Activated CD8-positive, alpha-beta memory T cell treated with anti-CD3 and anti-CD28 coated beads for 36 hours (primary cell): Measurements from ENCODE around the gene PPP1R15B. TPM values are rescaled to one million over a fixed set of nuclear protein-coding genes. Genes with fewer than 3 reads are reported as not detected.

Experiments used
- CTCF ChIA-PET: fragments of 350-600 bp; sonication (Branson Sonifier 250); formaldehyde crosslinking; loops from one replicate; lab custom pipeline; 2021; ENCODE audit warnings: antibody characterized with exemption; lab: Charles Lee
- POLR2A ChIA-PET: fragments of 350-600 bp; sonication (Branson Sonifier 250); formaldehyde crosslinking; loops from one replicate; lab custom pipeline; 2021; ENCODE audit warnings: antibody characterized with exemption; lab: Charles Lee
- total RNA-seq, 2 experiments: library from RNA; stranded (reverse); gene quantifications; one replicate each; pipeline ENCODE4 v1.2.3, GENCODE V29; 2021

PPP1R15B gene
- total RNA-seq, 2 experiments from 2014 or later = 72.8 to 75.8 TPM

DNA sequence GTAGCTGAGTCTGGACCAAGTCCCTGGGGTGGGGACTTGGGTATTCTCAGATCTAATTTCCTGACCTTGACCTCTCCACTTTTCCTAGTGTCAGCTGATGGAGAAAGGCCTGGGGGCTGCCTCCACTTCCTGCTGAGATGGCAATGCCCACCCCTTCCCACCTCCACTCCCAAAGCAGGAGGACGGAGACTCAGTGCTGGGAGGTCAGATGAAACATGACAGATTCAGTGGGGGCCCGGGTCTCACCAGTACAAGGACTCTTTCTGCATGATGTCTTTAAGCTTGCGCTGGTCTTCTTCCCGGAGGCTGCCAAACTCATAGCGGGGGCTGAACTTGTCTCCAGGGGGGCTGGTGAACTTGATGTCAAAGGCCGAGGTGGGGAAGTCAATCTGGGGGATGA is 35.6 kb upstream of the PPP1R15B start:
- POLR2A ChIA-PET = no interaction called here
- CTCF ChIA-PET = interaction anchor here (0.7 to 27.3 kb wide), 6 partner anchors 21 to 285 kb away, joined by 3 to 397 read pairs (median 3); partner anchors contain the start of gene PIK3C2B

DNA sequence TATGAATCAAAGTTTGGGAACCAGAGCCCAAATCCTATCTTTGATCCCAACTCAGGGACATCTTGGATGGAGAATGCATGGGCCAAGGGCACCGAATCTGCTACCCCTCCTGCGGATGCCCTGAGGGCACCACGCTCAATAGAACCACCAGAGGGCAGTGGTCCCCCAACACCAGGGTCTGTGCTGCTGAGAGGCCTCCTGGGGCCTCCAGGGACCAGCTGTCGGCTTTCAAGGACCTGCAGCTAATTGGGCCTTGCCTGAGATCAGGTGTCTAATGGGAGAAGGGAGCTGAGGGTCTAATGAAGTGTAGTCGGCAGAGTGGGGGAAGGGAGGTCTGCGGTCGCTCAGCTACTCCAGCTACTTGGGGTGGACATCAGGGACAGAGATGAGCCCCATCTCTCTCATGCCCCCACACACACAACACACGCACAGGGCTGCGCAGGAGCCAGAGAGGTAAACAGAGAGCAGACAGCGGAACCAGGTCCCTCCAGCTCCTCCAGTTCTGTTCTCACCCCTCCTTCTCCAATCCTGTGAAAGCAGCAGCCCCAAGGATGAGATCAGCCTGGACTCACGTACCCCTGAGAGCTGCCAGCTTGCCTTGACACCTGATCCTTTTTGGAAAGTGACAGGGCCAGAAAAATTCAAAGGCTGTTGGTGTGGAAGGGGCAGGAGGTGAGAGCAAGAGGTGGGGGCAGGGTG is 34.9 kb upstream of the PPP1R15B start:
- POLR2A ChIA-PET = interaction anchor here (0.9 kb wide), 1 partner anchor 48 kb away, joined by 4 read pairs; the partner anchor contains the start of gene PIK3C2B
- CTCF ChIA-PET = interaction anchor here (0.7 to 27.3 kb wide), 15 partner anchors 12 to 284 kb away, joined by 3 to 397 read pairs (median 4); partner anchors contain the start of gene PIK3C2B

DNA sequence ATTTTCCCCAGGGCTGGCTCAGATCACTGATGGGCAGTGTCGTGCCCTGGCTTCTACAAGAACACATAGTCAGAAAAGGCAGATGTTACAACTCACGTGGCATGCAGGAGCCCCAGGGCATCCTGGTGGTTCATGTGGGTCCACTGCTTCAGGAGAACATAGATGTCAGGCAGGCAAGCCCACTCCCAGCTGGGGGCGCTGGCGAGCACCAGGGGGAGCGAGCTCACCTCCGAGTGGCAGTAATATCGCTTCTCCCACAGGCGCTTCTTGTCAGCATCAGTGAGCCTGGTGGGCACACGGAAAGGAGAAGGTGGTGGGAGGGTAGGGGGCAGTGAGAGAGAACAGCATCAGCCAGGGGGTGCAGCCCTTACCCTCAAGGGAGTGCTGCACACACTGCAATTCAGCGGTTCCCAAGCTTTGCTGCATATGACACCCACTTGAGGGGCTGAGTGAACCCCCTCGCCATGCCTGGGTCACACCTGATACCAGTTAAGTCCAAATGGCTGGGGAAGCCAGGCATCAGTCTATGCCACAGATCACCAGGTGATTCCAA is 34.3 kb upstream of the PPP1R15B start:
- POLR2A ChIA-PET = interaction anchor here (0.9 kb wide), 1 partner anchor 48 kb away, joined by 4 read pairs; the partner anchor contains the start of gene PIK3C2B
- CTCF ChIA-PET = interaction anchor here (0.8 to 27.3 kb wide), 14 partner anchors 11 to 283 kb away, joined by 3 to 397 read pairs (median 4); partner anchors contain the start of gene PIK3C2B

DNA sequence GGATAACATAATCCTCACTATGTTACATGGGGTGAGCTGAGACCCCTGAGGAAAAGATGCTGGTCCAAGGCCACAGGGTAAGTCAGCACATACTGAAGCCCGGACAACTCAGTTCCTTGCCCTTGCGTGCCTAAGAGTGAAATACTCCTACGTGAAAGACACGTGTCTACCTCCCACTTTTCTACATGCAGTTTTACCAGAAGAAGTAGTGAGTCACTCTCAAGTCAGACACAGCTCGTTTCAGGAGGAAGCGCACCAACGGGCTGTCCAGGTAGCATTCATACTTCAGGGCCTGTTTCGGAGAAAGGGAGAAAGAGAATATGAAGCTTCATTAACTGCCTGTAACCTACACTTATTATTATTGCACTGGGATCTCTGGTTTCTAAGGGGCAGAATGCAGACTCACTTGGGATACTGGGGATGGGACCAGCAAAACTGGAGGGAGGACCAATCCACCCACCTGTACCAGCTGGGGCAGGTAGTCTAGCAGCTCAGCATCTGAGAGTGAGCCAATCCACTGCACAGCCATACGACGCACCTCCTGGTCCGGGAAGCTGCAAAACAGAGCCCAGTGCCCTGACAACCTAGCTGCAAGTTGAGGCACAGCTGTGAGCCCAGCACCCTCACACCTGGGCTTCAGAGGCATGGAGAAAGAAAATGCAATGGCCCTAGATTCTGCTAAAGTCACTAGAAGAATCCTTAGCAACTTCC is 32.4 kb upstream of the PPP1R15B start:
- CTCF ChIA-PET = interaction anchor here (0.8 to 27.3 kb wide), 5 partner anchors 9 to 55 kb away, joined by 3 to 397 read pairs (median 3); partner anchors contain the start of gene PIK3C2B
- POLR2A ChIA-PET = interaction anchor here (2.3 kb wide), 2 partner anchors 50 to 62 kb away, joined by 12 read pairs; partner anchors contain the start of gene PIK3C2B

DNA sequence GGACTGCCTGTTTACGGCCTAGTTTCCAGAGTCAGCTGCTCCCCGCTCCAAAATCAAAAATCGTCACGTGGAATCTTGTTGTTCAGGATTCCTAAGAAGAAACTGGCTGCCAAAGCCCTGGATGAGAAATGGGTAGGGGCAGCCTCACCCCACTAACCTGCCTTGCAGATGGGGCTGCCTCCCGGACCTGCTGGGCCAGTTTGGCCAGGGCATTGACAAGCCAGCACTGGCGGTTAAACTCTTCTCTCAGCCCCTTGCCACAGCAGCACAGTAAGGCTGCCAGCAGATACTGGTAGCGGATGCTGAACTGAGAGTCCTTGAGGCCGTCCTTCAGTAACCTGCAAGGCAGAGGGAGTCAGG is 31.6 kb upstream of the PPP1R15B start:
- ChIA-PET CTCF (interaction anchor here (0.6 to 27.3 kb wide), 6 partner anchors 10 to 56 kb away, joined by 3 to 397 read pairs (median 4); partner anchors contain the start of gene PIK3C2B), POLR2A (interaction anchor here (2.3 kb wide), 2 partner anchors 51 to 63 kb away, joined by 12 read pairs; partner anchors contain the start of gene PIK3C2B)

DNA sequence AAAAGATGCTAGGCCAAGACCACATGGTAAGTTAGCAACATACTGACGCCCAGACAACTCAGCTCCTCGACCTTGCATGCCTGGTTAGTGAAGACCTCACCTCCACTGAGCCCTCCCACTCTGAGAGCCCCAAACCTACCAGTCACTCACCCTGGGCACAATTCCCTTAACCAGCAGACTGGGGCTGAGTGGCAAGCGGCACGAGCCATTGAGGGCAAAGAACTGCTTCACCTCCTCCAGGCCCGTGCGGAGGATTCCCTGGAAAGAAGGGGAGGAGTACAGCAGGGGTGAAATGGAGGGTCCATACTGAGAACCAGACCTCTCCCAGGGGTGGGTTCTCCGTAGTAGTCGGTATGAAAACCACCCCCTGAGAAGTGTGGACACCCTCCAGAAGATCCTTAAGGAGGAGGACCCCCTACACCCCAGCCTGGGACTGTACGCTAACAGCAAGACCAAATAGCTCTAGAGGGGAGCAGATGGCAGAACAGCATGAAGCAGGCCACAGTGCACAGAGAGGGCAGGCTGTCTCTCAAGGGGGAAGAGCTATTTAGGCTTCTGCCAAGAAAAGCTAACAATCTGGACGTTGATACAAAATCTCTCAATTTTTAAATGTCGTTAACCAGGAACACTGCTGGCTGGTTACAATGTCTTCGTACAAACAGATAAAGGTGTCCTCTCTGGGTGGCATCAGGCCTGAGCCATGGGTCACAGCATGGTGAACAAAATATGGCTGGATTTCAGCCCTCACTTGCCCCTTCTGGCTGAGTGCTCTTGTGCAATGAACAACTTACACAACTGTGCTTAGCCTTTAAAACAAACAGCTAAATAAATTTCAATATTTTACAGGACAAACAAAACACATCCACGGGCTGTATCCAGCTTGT is 31.0 kb upstream of the PPP1R15B start:
- ChIA-PET POLR2A (interaction anchor here (2.3 kb wide), 2 partner anchors 51 to 64 kb away, joined by 12 read pairs; partner anchors contain the start of gene PIK3C2B), CTCF (interaction anchor here (0.6 to 27.3 kb wide), 4 partner anchors 12 to 57 kb away, joined by 3 to 397 read pairs (median 8); partner anchors contain the start of gene PIK3C2B)

DNA sequence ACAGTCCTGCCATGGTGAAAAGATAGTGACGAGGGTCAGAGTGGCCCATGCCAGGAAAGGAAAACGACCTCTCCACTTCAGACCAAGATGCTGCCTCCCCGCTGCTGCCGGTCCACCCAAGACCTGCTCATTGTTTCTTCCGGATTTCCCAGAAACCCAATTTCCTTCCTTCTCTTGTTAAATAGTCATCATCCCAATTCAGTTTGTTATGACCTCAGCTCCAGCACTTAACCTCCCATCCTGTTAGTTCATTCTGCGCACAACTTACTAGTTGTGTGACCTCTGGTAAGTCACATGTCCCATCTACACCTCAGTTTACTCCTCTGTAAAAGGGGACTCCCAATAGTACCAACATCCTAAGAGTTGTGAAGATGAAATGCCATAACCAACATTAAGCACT is 29.9 kb upstream of the PPP1R15B start:
- ChIA-PET POLR2A (no interaction called here), CTCF (interaction anchor here (1.8 to 27.3 kb wide), 2 partner anchors 10 to 58 kb away, joined by 8 to 397 read pairs; partner anchors contain the start of gene PIK3C2B)

DNA sequence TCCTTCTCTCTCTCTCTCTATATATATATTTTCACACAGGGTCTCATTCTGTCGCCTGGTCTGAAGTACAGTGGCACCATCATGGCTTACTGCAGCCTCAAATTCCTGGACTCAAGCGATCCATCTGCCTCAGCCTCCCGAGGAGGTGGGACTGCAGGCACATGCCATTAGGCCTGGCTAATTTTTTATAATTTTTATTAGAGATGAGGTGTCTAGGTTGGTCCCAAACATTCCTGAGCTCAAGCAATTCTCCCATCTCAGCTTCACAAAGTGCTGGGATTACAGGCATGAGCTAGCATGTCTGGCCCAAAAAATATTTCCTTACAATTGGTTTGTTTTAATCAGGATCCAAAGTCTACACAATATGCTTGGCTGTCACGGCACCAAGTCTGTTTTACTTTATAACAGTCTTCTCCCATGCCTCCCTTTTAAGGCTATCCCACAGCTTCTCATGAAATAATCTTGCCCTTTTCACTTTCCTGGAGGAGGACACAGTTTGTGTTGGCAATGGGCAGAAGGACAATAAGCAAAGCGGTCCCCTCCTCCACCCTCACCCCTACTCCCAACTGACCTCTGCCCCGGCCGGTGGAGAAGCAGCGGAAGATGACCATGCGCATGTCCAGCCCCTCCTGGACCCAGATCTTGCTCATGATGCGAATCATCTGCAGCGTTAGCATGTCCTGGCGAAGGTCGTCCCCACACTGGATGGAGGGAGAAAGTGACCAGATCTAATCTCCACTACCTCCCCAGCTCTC is 28.2 kb upstream of the PPP1R15B start:
- POLR2A ChIA-PET = no interaction called here

DNA sequence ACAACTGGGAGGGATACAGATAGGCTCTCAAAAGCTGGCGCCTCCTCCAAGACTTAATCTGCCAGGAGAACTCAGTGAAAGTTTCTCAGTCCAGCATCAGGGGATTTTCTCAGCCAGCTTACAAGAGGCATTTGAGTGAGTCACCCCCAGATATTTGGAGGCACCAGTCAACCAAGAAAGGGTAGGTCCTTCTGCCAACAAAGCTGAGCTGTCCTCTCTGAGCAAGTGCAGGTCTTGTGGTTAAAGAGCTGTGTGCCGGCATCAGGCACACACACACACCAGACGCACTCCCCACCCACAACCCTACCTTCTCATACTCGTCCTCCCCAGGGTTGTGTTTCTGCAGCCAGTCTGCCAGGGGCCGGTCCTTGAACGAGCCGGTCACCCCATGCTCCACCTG is 27.0 kb upstream of the PPP1R15B start:
- CTCF ChIA-PET = interaction anchor here (1.1 kb wide), 1 partner anchor 54 kb away, joined by 4 read pairs; no protein-coding TSS in a partner anchor
- POLR2A ChIA-PET = interaction anchor here (1.3 kb wide), 1 partner anchor 56 kb away, joined by 5 read pairs; the partner anchor contains the start of gene PIK3C2B

More for the DNA sequence above, 28.2 kb upstream of the PPP1R15B start:
- CTCF ChIA-PET = interaction anchor here (1.8 kb wide), 1 partner anchor 8 kb away, joined by 8 read pairs; no protein-coding TSS in a partner anchor

DNA sequence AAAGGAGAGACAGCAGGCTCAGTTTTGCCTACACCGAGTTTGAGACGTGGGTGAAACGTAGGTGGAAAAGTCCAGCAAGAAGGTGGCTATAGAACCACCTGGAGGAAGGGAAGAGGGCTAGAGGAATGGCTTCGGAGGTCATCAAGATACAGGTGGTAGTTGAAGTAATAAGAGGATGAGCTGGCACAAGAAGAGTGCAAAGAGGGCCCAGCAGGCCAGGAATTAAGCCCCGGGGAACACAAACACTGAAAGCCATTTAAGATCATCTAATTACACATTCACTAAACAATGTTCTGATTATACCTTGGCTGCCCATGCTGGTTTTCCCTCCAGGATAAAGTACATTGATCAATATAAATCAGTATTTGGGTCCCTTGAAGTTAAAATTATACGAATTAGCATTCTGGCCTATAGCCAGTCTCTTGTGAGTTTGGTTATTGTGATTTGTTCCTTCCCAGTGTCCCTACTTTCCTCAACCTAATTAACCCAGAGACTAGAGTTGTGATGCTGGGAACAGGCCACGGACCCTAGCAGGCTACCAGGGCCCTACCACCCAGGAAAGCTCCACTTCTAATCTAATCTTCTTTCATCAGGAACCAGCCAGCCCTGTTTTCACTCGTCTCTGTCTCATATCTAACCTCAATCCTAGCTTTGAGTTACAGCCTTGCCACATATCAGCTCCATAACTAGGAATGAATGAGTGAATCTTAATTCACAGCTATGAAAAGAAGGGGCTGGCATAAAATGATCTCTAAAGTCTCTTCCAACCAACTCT is 26.4 kb upstream of the PPP1R15B start:
- CTCF ChIA-PET = interaction anchor here (1.0 to 1.2 kb wide), 3 partner anchors 10 to 54 kb away, joined by 3 to 4 read pairs (median 3); no protein-coding TSS in a partner anchor
- POLR2A ChIA-PET = interaction anchor here (1.3 kb wide), 1 partner anchor 57 kb away, joined by 5 read pairs; the partner anchor contains the start of gene PIK3C2B

DNA sequence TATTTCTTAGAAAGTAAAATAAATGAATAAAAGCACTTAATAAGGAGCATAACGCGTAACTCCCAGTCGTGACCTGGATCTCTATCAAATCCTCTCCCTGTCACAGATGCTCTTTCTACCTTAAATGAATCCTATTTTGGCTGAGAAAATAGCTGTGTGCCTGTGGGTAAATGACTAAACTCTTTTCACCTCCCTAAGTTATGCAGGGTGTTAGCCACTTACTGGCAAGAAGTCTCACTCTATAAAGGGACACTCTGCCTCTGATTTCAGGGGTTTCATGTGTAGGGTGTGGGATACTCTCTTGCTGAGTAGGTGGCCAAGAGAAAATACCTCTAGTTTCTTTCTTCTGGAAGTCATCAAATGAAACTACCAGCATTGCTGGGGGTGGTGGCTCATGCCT is 24.3 kb upstream of the PPP1R15B start:
- CTCF ChIA-PET = interaction anchor here (1.2 to 2.1 kb wide), 3 partner anchors 8 to 68 kb away, joined by 4 to 12 read pairs (median 10); no protein-coding TSS in a partner anchor
- POLR2A ChIA-PET = no interaction called here

DNA sequence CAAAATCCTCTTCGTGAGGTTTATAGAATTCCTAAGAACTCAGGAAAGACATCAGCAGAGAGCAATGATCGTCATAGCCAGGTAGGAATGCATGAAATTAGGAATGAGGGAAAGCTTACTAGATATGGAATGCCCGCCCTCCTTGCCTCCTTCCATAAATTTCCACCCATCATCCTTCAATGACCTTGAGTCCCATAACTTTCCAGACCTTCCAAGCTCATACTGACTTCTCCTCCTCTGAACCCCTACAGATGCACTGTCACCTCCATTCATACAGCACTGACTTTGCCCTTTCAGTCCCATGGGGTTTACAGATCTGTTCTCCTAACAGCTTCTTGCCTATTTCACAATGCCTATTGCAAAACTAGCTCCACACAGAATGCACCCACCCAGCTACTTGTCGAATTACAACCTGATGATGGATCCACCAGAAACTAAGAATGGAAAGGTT is 23.8 kb upstream of the PPP1R15B start:
- POLR2A ChIA-PET = no interaction called here
- CTCF ChIA-PET = interaction anchor here (1.9 to 2.1 kb wide), 2 partner anchors 11 to 68 kb away, joined by 10 to 12 read pairs; no protein-coding TSS in a partner anchor

DNA sequence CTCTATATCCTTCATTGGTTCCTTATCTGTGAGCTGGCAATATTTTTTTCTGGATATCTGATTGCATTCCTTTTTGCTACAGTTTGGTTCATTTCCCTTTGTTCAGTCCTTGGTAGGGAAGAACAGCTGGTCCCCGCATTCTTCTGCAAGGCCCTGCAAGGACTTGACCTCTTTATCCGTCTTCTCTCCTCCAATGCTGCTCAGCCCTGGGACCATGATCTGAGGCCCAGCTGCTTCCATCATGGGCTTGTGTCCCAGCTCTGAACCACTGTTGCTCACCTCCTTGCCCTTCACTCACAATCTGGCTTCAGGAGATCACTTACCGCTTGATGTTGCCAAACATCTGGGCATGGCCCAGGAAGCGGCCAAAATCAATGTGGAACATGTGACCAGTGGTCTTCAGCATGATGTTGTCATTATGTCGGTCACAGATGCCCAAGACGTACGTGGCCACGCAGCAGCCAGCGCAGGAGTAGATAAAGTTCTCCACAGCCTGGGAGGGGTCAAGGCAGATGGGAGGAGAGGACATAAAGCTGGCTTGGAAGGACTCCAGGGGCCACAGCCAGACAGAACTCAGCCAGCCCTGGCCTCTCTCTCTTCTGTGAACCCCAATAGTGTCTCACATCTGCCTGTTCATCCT is 22.6 kb upstream of the PPP1R15B start:
- ChIA-PET POLR2A (no interaction called here), CTCF (interaction anchor here (1.2 to 2.1 kb wide), 3 partner anchors 12 to 69 kb away, joined by 6 to 12 read pairs (median 10); no protein-coding TSS in a partner anchor)

DNA sequence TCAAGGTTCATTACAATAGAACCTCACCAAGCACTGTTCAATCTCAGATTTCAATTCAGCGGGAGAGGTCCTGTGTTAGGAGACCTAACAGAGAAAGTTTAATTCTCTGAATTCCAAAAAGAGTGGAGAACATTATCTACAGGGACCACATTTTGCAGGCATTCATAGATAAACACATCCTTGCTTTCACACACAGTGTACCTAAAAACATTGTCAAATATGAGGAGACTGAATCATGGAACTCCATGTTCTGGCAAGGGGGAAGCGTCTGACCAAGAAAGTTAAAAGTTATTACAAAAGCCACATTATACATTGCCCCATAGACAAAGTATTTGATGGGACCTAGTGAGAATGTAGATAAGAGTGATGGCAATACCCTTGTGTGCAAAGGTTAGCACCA is 21.1 kb upstream of the PPP1R15B start:
- POLR2A ChIA-PET = no interaction called here
- CTCF ChIA-PET = interaction anchor here (1.2 to 5.4 kb wide), 8 partner anchors 8 to 73 kb away, joined by 5 to 52 read pairs (median 7); no protein-coding TSS in a partner anchor
